Mesenteric fat pad (tissue), 1 donor: ENCODE measurements around the gene PLA2G12B. TPM values are rescaled to one million over a fixed set of nuclear protein-coding genes. Genes with fewer than 3 reads are reported as not detected.
"Not testable (repeated sequence)": the region's sequence is repeated elsewhere in the genome, so short reads cannot be mapped to it uniquely, and the experiment has no call there.

Source experiments
- DNase-seq: peaks from one replicate; pipeline ENCODE4 v3.0.0-alpha.2; 2020; ENCODE audit warnings: low spot score
- total RNA-seq: library from RNA; stranded (reverse); fragmentation: NEBNext Ultra II Directional; extraction: Animal tissue kit (Norgen Biotek cat#: 25700); gene quantifications from one replicate; pipeline ENCODE4 v1.2.1, GENCODE V29; 2021
- donor health status: DM: yes; HTN: yes; CAD: no.

Gene PLA2G12B
- total RNA-seq, 1 donor from 2014 or later: not detected

DNA sequence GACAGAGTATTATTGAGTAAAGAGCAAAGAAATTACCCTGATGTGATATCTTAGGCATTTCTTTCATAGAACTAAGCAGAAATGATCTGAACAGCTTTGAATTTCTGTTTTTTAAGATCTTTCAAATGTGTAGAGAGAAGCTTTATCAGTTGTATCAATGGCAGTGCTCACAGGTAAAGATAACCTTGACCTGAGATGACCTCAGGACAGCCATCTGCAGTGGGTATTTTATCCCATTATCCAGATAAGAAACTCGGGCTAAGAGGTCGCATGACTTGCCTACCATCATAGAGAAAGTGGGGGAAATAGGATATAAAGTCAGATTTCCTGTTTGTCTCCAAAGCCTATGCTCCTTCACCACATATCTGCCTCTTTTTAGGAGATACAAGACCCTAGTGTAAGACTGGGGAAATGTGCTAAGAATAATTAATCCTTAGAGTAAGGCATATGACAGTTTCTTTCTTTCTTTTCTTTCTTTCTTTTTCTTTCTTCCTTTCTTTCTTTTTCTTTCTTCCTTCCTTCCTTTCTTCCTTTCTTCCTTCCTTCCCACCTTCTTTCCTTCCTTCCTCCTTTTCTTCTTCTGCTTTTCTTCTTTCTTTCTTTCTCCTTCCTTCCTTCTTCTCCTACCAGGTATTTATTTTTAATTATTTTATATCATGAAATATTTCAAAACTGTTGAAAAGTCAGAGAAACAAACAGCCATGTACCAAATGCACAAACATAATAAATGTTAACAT is 10.9 kb downstream of the PLA2G12B start:
- no peak for DNase-seq

- no peak for DNase-seq
These were observed 19.2 kb downstream of the PLA2G12B start for GRCh38 chr10:72935361-72935760.

DNA sequence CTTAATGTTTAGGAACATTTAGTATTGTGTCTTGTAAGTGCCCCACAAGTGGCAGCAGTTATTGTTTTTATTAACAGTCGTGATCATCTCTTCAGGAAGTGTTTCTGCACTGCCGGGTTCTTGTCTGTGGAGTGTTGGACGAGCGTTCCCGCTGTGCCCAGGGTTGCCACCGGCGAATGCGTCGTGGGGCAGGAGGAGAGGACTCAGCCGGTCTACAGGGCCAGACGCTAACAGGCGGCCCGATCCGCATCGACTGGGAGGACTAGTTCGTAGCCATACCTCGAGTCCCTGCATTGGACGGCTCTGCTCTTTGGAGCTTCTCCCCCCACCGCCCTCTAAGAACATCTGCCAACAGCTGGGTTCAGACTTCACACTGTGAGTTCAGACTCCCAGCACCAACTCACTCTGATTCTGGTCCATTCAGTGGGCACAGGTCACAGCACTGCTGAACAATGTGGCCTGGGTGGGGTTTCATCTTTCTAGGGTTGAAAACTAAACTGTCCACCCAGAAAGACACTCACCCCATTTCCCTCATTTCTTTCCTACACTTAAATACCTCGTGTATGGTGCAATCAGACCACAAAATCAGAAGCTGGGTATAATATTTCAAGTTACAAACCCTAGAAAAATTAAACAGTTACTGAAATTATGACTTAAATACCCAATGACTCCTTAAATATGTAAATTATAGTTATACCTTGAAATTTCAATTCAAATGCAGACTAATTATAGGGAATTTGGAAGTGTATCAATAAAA is 22.2 kb downstream of the PLA2G12B start:
- DNase-seq: no peak

- DNase-seq: no peak
These were observed 24.3 kb downstream of the PLA2G12B start for GRCh38 chr10:72930276-72930675.

DNA sequence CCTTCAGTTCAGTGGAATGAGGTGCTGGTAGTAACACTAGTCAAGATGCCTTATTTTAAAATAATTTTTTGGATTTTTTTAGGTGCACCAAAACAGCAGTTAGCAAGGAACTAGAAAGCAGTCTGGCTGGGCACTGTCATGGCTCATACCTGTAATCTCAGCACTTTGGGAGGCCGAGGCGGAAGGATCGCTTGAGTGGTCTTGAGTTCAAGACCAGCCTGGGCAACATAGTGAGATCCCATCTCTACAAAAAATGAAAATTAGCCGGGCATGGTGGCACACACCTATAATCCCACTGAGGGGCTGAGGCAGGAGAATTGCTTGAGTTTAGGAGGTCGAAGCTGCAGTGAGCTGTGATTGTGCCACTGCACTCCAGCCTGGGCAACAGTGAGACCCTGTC is 25.8 kb downstream of the PLA2G12B start:
- no peak for DNase-seq

- no peak for DNase-seq
These were observed 27.1 kb downstream of the PLA2G12B start for GRCh38 chr10:72927485-72927884.

DNA sequence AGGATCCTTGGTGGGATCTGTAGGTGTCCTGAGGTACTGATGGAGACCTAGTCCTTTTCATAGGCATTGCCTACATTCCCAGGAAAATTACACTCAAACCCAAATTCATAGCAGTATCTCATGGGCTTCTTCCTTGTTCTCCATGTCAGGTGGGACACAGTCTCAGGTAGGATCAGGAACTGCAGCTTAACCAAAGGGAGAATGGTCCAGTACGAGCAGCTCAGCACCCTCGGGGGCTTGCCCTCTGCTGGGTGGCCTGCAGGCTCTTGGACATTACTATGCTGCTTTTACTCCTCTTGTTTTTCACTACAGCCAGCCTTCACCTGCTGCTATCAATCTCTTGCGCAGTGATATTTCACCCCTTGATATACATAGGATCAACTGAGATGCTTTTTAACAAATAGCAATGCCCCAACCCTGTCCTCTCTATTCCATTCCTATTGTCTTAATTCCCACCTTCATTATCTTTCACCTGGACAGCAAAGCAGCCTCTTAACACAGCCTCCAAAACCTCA is 28.6 kb downstream of the PLA2G12B start:
- no peak for DNase-seq

GRCh38 chr10:72924351-72924750 is 30.3 kb downstream of the PLA2G12B start:
- no peak for DNase-seq

GRCh38 chr10:72921147-72921683 is 33.4 kb downstream of the PLA2G12B start:
- not testable (repeated sequence) for DNase-seq

DNA sequence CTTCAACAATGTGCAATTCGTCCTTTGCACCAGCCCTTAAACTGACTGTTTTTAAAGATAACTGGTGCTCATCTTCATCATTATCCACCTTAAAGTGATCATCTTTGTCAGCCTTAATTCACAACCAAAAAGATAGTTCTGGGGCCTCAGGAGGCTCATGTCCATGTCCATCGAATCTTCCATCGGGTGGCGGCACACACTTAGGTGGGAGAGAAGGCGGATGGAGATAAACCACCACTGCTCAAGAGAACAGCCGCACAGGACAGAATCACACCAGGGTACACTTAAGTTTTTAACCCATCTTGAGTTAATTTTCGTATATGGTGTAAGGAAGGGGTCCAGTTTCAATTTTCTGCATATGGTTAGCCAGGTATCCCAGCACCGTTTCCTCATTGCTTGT is 36.3 kb downstream of the PLA2G12B start:
- DNase-seq: no peak

DNA sequence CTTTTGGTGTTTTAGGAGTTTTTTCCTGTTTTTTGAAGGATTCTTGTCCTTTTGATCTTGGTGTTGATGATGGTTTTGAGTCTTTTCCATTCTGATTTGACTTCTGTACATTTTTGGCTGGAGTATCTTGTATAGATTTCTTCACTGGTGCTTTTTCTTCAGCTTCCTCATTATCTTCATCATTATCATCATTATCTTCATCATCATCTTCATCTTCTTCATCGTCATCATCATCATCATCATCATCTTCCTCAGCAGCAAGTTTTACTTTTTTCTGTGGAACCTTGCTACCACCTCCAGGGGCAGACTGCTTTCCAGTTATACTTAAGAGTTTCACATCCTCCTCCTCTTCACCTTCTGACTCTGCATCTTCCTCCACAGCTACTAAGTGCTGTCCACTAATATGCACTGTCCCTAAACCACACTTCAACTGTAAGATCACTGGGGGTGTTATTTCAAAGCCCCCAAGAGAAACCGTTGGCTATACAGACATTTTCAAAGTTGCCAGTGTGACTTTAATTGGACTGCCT is 36.7 kb downstream of the PLA2G12B start:
- not testable (repeated sequence) for DNase-seq

DNA sequence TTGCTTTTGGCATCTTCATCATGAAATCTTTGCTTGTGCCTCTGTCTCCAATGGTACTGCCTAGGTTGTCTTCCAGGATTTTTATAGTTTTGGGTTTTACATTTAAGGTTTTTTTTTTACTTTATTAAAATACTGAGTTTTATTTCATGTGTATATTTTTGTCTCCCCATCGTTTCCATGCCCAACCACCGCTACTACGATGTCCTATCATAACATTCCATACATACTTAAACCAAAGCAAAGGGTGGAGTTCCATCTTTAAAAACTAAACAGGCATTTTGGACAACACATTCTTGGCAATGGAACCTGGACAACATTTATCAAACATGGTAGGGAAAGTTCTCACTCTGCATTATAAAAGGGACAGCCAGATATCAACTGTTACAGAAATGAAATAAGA is 37.4 kb downstream of the PLA2G12B start:
- not testable (repeated sequence) for DNase-seq

GRCh38 chr10:72913287-72913686 is 41.3 kb downstream of the PLA2G12B start:
- no peak for DNase-seq

DNA sequence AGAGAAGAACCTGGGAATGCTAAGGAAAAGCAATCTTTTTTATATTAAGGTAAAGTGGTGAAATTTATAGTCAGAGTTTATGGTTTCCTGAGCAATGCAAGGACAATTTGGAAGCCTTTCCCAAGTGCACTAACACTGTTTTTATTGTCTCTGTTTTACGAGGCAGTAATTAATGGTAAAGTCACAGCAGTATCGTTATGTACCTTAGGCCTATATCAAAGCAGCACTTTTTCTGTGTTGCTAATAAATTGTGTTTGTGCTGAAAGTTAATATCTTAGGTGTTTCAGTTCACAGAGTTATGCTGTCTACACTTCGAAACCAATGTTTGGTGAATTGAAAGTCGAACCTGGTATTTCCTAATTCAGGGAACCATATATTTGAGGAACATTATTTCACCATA is 41.9 kb downstream of the PLA2G12B start:
- DNase-seq: no peak

- no peak for DNase-seq
These were observed 42.8 kb downstream of the PLA2G12B start for GRCh38 chr10:72911758-72912157.

DNA sequence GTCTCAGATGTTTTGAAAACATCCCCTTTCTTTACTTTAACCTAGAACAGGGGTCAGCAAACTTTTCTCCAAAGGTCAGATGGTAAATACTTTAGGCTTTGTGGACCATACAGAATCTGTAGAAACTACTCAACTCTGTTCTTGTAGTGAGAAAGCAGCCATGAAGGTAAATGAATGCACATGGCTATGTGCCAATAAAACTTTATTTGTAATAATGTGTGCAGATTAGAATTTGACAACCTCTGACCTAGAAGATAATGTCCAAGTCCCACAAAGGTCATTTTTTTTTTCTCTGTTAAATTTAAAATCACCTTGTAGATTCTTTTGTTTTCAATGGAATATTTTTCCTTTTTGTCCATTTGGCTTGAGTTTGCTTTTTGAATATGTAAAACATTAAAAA is 43.9 kb downstream of the PLA2G12B start:
- DNase-seq: no peak

DNA sequence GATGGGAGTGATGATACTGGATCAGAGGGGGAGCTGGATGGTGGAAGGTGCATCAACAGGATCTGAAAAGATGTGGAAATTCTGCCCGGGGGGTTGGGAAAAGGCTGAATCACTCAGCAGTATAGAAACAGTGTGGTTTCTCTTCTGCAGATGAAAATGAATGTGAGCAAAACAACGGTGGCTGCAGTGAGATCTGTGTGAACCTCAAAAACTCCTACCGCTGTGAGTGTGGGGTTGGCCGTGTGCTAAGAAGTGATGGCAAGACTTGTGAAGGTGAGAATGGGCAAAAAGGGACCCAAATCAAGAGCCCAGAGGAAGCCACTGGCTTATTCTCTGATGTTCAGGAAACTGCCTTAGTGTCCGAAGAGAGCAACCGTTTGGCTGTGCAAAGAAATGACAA is 48.2 kb downstream of the PLA2G12B start:
- DNase-seq: no peak

DNA sequence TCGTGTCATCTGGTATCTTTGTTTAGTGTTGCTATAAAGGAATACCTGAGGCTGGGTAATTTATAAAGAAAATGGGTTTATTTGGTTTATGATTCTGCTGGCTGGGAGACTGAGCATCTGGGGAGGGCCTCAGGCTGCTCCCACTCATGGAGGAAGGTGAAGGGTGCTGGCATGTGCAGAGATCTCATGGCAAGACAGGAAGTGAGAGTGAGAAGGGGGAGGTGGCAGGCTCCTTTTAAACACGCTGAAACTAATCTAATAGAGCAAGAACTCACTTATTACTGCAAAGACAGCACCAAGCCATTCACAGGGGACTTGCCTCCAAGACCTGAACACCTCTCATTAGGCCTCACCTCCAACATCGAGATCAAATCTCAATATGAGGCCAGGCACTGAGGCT is 49.8 kb downstream of the PLA2G12B start:
- DNase-seq: no peak

GRCh38 chr10:72903941-72904446 is 50.6 kb downstream of the PLA2G12B start:
- DNase-seq: not testable (repeated sequence)

- no peak for DNase-seq
These were observed 55.1 kb downstream of the PLA2G12B start for GRCh38 chr10:72899545-72899944.

GRCh38 chr10:72898616-72899015 is 56.0 kb downstream of the PLA2G12B start:
- no peak for DNase-seq
